Measurements from ENCODE around the gene NR5A2. TPM values are rescaled to one million over a fixed set of nuclear protein-coding genes. Genes with fewer than 3 reads are reported as not detected.
A peak's percentile ranks its signal among the peaks of the same experiment; 100 is the strongest.

Gene NR5A2
- total RNA-seq, 8 experiments from 2014 or later = 0.20 to 1.5 (median 0.96) TPM; not detected in 1

DNA sequence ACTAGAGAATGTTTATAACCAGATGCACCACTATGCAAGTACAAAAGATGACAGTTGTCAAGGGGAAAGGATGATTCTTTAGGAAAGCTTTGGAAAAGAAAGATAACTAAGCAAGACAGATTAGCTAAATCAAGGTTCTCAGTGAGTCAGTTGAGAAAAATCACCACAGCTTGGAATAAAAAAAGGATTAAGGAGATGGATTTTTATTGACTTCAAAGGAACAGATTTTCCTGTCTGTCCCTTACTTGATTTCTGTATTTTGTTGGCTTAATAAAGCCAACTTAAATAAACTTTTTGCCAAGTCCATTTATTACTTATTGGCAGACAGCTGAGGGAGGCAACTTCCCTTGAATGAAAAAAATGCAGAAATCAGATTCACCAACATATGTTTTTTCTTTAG lies 93.9 kb downstream of the NR5A2 start:
- Histone ChIP-seq H3K4me1 (replicated peaks in 1 of 2) (peaks cover 10 to 14% of the 10 kb centered on the region in 2 donors), H3K27ac (no peak overlapping the region), H3K4me3 (no peak overlapping the region)
- in situ Hi-C loops (cut with MboI; ENCODE audit: low pct_unique_long_range_greater_than_20kb in 2 of 9, low sequenced_read_pairs in 9 of 9, unreplicated experiment in 9 of 9) = no loop called here
- no peak for ATAC-seq (replicated peaks in 6 of 8)

DNA sequence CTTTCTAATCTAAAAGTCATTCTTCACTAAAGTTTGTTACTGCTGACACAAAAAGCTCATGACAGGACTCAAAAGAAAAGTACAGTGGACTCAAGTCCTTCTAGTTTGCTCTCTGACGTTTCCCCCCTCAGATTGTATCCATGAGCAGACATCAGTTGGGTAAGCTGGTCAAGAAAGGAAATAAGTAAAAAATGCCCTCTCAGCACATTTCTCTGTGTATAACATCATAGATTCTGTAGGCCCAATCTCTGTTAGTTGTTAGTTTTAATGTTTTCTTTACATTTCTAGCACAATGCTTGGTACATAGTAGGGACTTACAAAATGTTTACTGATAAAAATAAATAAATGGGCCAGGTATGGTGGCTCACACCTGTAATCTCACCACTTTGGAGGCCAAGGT lies 96.8 kb downstream of the NR5A2 start:
- Histone ChIP-seq H3K4me3 (no peak overlapping the region), H3K27ac (no peak overlapping the region), H3K4me1 (replicated peaks in 1 of 2) (peaks cover 8% of the 10 kb centered on the region in 2 donors)
- WGBS, 10 experiments = 11 to 100% (median 96%) methylated on average over 1 of the region's 1 CpG; no CpG with 5 or more reads in 2 of the 10 experiments
- ATAC-seq (replicated peaks in 6 of 8) = no peak
- in situ Hi-C loops (cut with MboI; ENCODE audit: low pct_unique_long_range_greater_than_20kb in 2 of 9, low sequenced_read_pairs in 9 of 9, unreplicated experiment in 9 of 9) = no loop called here

- peaks cover 6 to 7% of the 10 kb centered on the region in 2 donors for H3K4me1 ChIP-seq (replicated peaks in 1 of 2)
- ATAC-seq (replicated peaks in 6 of 8) = no peak
- WGBS, 10 experiments = 20 to 100% (median 84%) methylated on average over 1 to 7 of the region's 7 CpGs
- no peak overlapping the region for H3K27ac ChIP-seq
- in situ Hi-C loops (cut with MboI; ENCODE audit: low pct_unique_long_range_greater_than_20kb in 2 of 9, low sequenced_read_pairs in 9 of 9, unreplicated experiment in 9 of 9) = loop anchor here in 3 of 9 experiments (25.0 kb wide), 1 partner anchor 359 kb away; no protein-coding TSS in a partner anchor
- H3K4me3 ChIP-seq = no peak overlapping the region
Measured at GRCh38 chr1:200128081-200128480, 100.6 kb downstream of the NR5A2 start.

- Histone ChIP-seq H3K27ac (no peak overlapping the region), H3K4me1 (replicated peaks in 1 of 2) (peaks cover 6 to 7% of the 10 kb centered on the region in 2 donors), H3K4me3 (no peak overlapping the region)
- WGBS, 10 experiments = 0 to 83% (median 27%) methylated on average over 1 to 5 of the region's 5 CpGs; no CpG with 5 or more reads in 1 of the 10 experiments
- peak in 5 of 8 experiments; percentile 47 to 76 (median 53) for ATAC-seq (replicated peaks in 6 of 8)
- in situ Hi-C loops (cut with MboI; ENCODE audit: low pct_unique_long_range_greater_than_20kb in 2 of 9, low sequenced_read_pairs in 9 of 9, unreplicated experiment in 9 of 9) = loop anchor here in 3 of 9 experiments (25.0 kb wide), 1 partner anchor 358 kb away; no protein-coding TSS in a partner anchor
Measured at GRCh38 chr1:200128944-200129879, 101.7 kb downstream of the NR5A2 start.

DNA sequence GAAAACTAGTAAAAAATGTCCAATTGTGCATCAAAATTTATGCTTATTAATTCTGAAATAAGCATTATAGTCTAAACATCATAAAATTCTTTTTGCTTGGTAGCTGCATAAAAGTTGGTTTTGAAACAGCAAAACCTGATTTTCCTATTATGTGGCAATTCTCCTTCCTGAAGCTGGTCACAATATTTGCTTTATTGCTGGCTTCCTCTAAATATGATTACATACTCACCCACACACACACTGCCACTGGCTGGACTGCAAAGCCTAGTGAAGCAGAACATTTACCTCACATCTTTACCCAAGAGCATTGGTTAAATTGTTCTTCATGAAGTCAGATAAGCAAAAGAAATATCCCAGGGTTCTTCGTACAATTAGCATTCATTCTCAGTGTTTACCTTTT lies 103.0 kb downstream of the NR5A2 start:
- Histone ChIP-seq H3K4me1 (replicated peaks in 1 of 2) (peaks cover 6 to 7% of the 10 kb centered on the region in 2 donors), H3K4me3 (no peak overlapping the region), H3K27ac (no peak overlapping the region)
- ATAC-seq (replicated peaks in 6 of 8) = peak in 2 of 8 experiments; percentile 33 to 38
- in situ Hi-C loops (cut with MboI; ENCODE audit: low pct_unique_long_range_greater_than_20kb in 2 of 9, low sequenced_read_pairs in 9 of 9, unreplicated experiment in 9 of 9) = loop anchor here in 3 of 9 experiments (25.0 kb wide), 1 partner anchor 357 kb away; no protein-coding TSS in a partner anchor
- 0 to 100% (median 80%) methylated on average over 1 of the region's 1 CpG; no CpG with 5 or more reads in 1 of the 10 experiments for WGBS, 10 experiments

DNA sequence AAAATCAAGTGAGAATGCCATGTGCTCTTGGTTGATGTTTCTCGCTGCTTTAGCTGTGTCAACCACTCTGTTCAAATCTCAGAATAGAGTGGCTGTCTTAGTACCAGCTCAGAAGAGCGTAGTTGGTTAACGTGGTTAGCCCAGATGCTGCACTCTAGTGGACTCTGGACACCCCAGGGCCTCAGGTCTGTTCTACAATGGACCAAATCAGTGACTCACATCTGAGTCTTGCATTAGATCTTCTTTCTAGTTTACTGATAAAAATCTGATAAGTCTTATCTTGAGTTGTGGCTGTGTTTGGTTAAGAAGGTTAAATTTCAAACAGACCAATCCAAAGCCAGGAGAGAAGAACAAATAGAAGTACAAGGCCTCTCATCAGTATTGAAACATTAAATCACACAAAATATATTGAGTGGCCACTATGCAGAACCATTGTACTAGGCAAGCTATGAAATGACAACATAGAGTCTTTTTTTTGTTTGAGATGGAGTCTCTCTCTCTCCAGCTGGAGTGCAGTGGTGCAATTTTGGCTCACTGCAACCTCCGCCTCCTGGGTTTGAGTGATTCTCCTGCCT lies 104.1 kb downstream of the NR5A2 start:
- Histone ChIP-seq H3K4me1 (replicated peaks in 1 of 2) (peaks cover 6 to 7% of the 10 kb centered on the region in 2 donors), H3K4me3 (no peak overlapping the region), H3K27ac (no peak overlapping the region)
- WGBS, 10 experiments = 20 to 89% (median 77%) methylated on average over 1 to 4 of the region's 4 CpGs; no CpG with 5 or more reads in 1 of the 10 experiments
- ATAC-seq (replicated peaks in 6 of 8) = no peak
- in situ Hi-C loops (cut with MboI; ENCODE audit: low pct_unique_long_range_greater_than_20kb in 2 of 9, low sequenced_read_pairs in 9 of 9, unreplicated experiment in 9 of 9) = loop anchor here in 3 of 9 experiments (25.0 kb wide), 1 partner anchor 356 kb away; no protein-coding TSS in a partner anchor

- 67 to 100% (median 83%) methylated on average over 1 to 2 of the region's 2 CpGs; no CpG with 5 or more reads in 4 of the 10 experiments for WGBS, 10 experiments
- Histone ChIP-seq H3K4me3 (no peak overlapping the region), H3K4me1 (replicated peaks in 1 of 2) (peaks cover 6 to 7% of the 10 kb centered on the region in 2 donors), H3K27ac (no peak overlapping the region)
- in situ Hi-C loops (cut with MboI; ENCODE audit: low pct_unique_long_range_greater_than_20kb in 2 of 9, low sequenced_read_pairs in 9 of 9, unreplicated experiment in 9 of 9) = loop anchor here in 3 of 9 experiments (25.0 kb wide), 1 partner anchor 354 kb away; no protein-coding TSS in a partner anchor
- ATAC-seq (replicated peaks in 6 of 8) = no peak
Measured at GRCh38 chr1:200133123-200133522, 105.6 kb downstream of the NR5A2 start.

DNA sequence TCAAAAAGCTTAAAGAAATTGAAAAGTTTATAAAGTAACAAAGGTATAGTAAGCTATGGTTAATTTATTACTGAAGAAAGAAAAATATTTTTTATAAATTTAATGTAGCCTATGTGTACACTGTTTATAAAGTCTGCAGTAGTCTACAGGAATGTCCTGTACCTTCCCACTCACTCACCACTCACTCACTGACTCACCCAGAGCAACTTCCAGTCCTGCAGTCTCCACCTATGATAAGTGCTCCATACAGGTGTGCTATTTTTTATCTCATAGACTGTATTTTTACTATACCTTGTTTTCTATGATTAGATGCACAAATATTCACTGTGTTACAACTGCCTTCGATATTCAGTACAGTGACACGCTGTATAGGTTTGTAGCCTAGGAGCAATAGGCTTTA lies 106.6 kb downstream of the NR5A2 start:
- WGBS, 10 experiments = 53 to 100% (median 85%) methylated on average over 2 of the region's 2 CpGs; no CpG with 5 or more reads in 4 of the 10 experiments
- in situ Hi-C loops (cut with MboI; ENCODE audit: low pct_unique_long_range_greater_than_20kb in 2 of 9, low sequenced_read_pairs in 9 of 9, unreplicated experiment in 9 of 9) = loop anchor here in 3 of 9 experiments (25.0 kb wide), 1 partner anchor 353 kb away; no protein-coding TSS in a partner anchor
- no peak for ATAC-seq (replicated peaks in 6 of 8)

GRCh38 chr1:200136384-200136783 lies 108.9 kb downstream of the NR5A2 start:
- Histone ChIP-seq H3K4me3 (no peak overlapping the region), H3K27ac (no peak overlapping the region), H3K4me1 (replicated peaks in 1 of 2) (no peaks in the 10 kb centered on the region)
- ATAC-seq (replicated peaks in 6 of 8) = no peak
- WGBS, 10 experiments = 33 to 100% (median 75%) methylated on average over 1 to 2 of the region's 2 CpGs
- in situ Hi-C loops (cut with MboI; ENCODE audit: low pct_unique_long_range_greater_than_20kb in 2 of 9, low sequenced_read_pairs in 9 of 9, unreplicated experiment in 9 of 9) = loop anchor here in 3 of 9 experiments (25.0 kb wide), 1 partner anchor 351 kb away; no protein-coding TSS in a partner anchor

More for the DNA sequence above, 106.6 kb downstream of the NR5A2 start:
- Histone ChIP-seq H3K27ac (no peak overlapping the region), H3K4me1 (replicated peaks in 1 of 2) (peaks cover 4 to 5% of the 10 kb centered on the region in 2 donors), H3K4me3 (no peak overlapping the region)

GRCh38 chr1:200139661-200140250 lies 112.2 kb downstream of the NR5A2 start:
- H3K4me1 ChIP-seq (replicated peaks in 1 of 2) = no peaks in the 10 kb centered on the region
- peak in 4 of 8 experiments; percentile 61 to 89 (median 84) for ATAC-seq (replicated peaks in 6 of 8)
- 27 to 83% (median 54%) methylated on average over 1 to 4 of the region's 4 CpGs for WGBS, 10 experiments
- H3K4me3 ChIP-seq = no peak overlapping the region
- H3K27ac ChIP-seq = no peak overlapping the region
- in situ Hi-C loops (cut with MboI; ENCODE audit: low pct_unique_long_range_greater_than_20kb in 2 of 9, low sequenced_read_pairs in 9 of 9, unreplicated experiment in 9 of 9) = loop anchor here in 3 of 9 experiments (25.0 kb wide), 1 partner anchor 348 kb away; no protein-coding TSS in a partner anchor

DNA sequence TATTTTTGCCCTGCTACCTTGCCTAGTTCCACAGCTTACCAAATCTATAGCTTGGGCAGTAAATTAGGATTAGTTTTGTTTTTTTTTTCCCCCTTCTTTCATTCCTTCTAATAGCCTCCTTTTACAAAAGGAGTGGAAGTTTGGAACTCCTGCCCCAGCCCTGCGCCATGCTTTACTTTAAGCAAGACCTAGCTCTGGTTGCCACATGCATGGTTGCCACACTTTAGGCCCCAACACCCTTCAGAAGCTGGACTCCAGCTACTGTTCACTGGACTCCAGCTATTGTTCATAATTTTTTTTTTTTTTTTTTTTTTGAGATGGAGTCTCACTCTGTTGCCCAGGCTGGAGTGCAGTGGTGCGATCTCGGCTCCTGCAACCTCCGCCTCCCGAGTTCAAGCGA lies 115.8 kb downstream of the NR5A2 start:
- ATAC-seq (replicated peaks in 6 of 8) = no peak
- Histone ChIP-seq H3K27ac (no peak overlapping the region), H3K4me1 (replicated peaks in 1 of 2) (no peaks in the 10 kb centered on the region), H3K4me3 (no peak overlapping the region)
- in situ Hi-C loops (cut with MboI; ENCODE audit: low pct_unique_long_range_greater_than_20kb in 2 of 9, low sequenced_read_pairs in 9 of 9, unreplicated experiment in 9 of 9) = loop anchor here in 3 of 9 experiments (25.0 kb wide), 1 partner anchor 344 kb away; no protein-coding TSS in a partner anchor
- 65 to 100% (median 90%) methylated on average over 3 to 6 of the region's 6 CpGs; no CpG with 5 or more reads in 3 of the 10 experiments for WGBS, 10 experiments

DNA sequence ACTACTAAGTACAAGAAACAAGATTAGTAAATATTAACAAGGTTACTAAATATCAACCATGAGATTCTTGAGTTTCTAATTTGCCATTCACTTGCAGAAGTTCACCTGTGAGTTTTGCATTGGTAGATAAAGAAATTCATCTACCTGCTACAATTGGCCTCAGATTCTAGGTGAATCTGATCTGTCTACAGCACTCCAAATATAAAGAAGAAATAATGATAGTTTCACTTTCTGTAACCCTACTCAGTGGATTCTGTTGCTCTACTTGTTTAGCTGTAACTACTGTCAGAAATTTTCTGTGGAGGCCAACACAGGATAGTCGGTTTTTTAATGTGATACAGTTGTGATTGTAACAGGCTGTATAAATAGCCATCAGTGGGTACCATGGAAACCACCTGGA lies 118.6 kb downstream of the NR5A2 start:
- Histone ChIP-seq H3K4me3 (no peak overlapping the region), H3K4me1 (replicated peaks in 1 of 2) (peaks cover 6 to 8% of the 10 kb centered on the region in 2 donors), H3K27ac (no peak overlapping the region)
- WGBS, 10 experiments = 0 to 92% (median 50%) methylated on average over 1 of the region's 1 CpG; no CpG with 5 or more reads in 1 of the 10 experiments
- in situ Hi-C loops (cut with MboI; ENCODE audit: low pct_unique_long_range_greater_than_20kb in 2 of 9, low sequenced_read_pairs in 9 of 9, unreplicated experiment in 9 of 9) = loop anchor here in 3 of 9 experiments (25.0 kb wide), 1 partner anchor 341 kb away; no protein-coding TSS in a partner anchor
- peak in 1 of 8 experiments; percentile 43 for ATAC-seq (replicated peaks in 6 of 8)
